Keratinocyte (primary cell): ENCODE results near the gene RBM38.

Source experiments
- CTCF ChIP-seq, 3 experiments: IDR thresholded peaks in 1 of 3; conservative IDR thresholded peaks in 1 of 3; optimal IDR thresholded peaks in 1 of 3; 2 replicates in 2 of 3; 3 replicates in 1 of 3; pipeline versions ENCODE3 to v1.5.1; 2011; ENCODE audit warnings: low read length in 3 of 3, mild to moderate bottlenecking in 3 of 3, moderate library complexity in 2 of 3, control low read depth in 1 of 3, inconsistent platforms in 1 of 3; ENCODE audit not compliant: insufficient read depth in 2 of 3; ENCODE audit errors: extremely low read depth in 1 of 3
- EZH2 ChIP-seq: IDR thresholded peaks from one replicate; pipeline ENCODE4 v1.6.1; 2012; ENCODE audit warnings: inconsistent platforms, mild to moderate bottlenecking, low read length, moderate library complexity

GRCh38 chr20:57371363-57371762, 19.8 kb upstream of the RBM38 start:
- TF ChIP-seq CTCF (optimal IDR thresholded peaks at IDR 0.05 in 1 of 3, IDR thresholded peaks at IDR 0.05 in 1 of 3, conservative IDR thresholded peaks at IDR 0.05 in 1 of 3; ENCODE audit: extremely low read depth in 1 of 3, insufficient read depth in 2 of 3, low read length in 3 of 3) = no peak
- TF ChIP-seq EZH2 = no peak
